Keratinocyte (primary cell): ENCODE data around the gene ADAT3. TPM values are rescaled to one million over a fixed set of nuclear protein-coding genes. Genes with fewer than 3 reads are reported as not detected.

Experiments
- DNase-seq: peaks from one replicate; pipeline ENCODE4 v3.0.0-alpha.2; 2011; ENCODE audit warnings: low read depth, missing footprints, low spot score
- FAIRE-seq: peaks from 2 replicates; lab custom pipeline; 2011; peaks lifted over from hg19 to GRCh38; lab: Jason Lieb, UNC
- H2AFZ ChIP-seq: 2 replicates; pipeline ENCODE4 v1.6.0; 2012; ENCODE audit warnings: low read length, control low read depth, inconsistent platforms; ENCODE audit not compliant: control insufficient read depth
- H3K27ac ChIP-seq: 2 replicates; pipeline ENCODE4 v1.5.1; 2011; ENCODE audit warnings: low read length; ENCODE audit not compliant: control insufficient read depth, insufficient read depth
- H3K27me3 ChIP-seq: 3 replicates; pipeline ENCODE4 v1.6.0; 2011; ENCODE audit warnings: low read length; ENCODE audit not compliant: control insufficient read depth, insufficient read depth; ENCODE audit errors: extremely low read depth
- H3K36me3 ChIP-seq, 2 experiments: 2 replicates in 1 of 2; 3 replicates in 1 of 2; pipeline ENCODE4 v1.5.1; 2011; ENCODE audit warnings: low read length in 2 of 2, mild to moderate bottlenecking in 1 of 2; ENCODE audit not compliant: control insufficient read depth in 2 of 2, insufficient read depth in 2 of 2; ENCODE audit errors: extremely low read depth in 1 of 2
- H3K4me1 ChIP-seq: 3 replicates; pipeline ENCODE4 v1.5.1; 2011; ENCODE audit warnings: low read length; ENCODE audit not compliant: control insufficient read depth, insufficient read depth; ENCODE audit errors: extremely low read depth
- H3K4me2 ChIP-seq: 3 replicates; pipeline ENCODE4 v1.6.0; 2011; ENCODE audit warnings: low read depth, low read length; ENCODE audit not compliant: control insufficient read depth, insufficient read depth; ENCODE audit errors: extremely low read depth
- H3K4me3 ChIP-seq, 3 experiments: fragments of 200-600 bp in 1 of 3; sonication (generic) in 1 of 3; 2 replicates in 2 of 3; 3 replicates in 1 of 3; pipeline ENCODE4 v1.5.1; 2011 to 2016; ENCODE audit warnings: low read length in 3 of 3, mild to moderate bottlenecking in 3 of 3, control low read depth in 2 of 3, inconsistent platforms in 1 of 3, low read depth in 1 of 3, mixed read lengths in 1 of 3, mixed run types in 1 of 3, moderate library complexity in 1 of 3; ENCODE audit not compliant: control insufficient read depth in 2 of 3, insufficient read depth in 2 of 3; ENCODE audit errors: extremely low read depth in 1 of 3
- H3K79me2 ChIP-seq: 2 replicates; pipeline ENCODE4 v1.6.0; 2012; ENCODE audit warnings: low read length; ENCODE audit not compliant: control insufficient read depth, insufficient read depth
- H3K9ac ChIP-seq: 3 replicates; pipeline ENCODE4 v1.6.0; 2011; ENCODE audit warnings: low read length; ENCODE audit not compliant: control insufficient read depth, insufficient read depth; ENCODE audit errors: extremely low read depth
- H3K9me1 ChIP-seq: 3 replicates; pipeline ENCODE4 v1.6.0; 2011; ENCODE audit warnings: low read length; ENCODE audit not compliant: control insufficient read depth, insufficient read depth; ENCODE audit errors: extremely low read depth
- H3K9me3 ChIP-seq: 2 replicates; pipeline ENCODE4 v1.5.1; 2012; ENCODE audit warnings: low read depth, low read length; ENCODE audit not compliant: control insufficient read depth
- H4K20me1 ChIP-seq: 3 replicates; pipeline ENCODE4 v1.6.0; 2011; ENCODE audit warnings: low read length; ENCODE audit not compliant: control insufficient read depth, insufficient read depth; ENCODE audit errors: extremely low read depth
- EZH2 ChIP-seq: IDR thresholded peaks from one replicate; pipeline ENCODE4 v1.6.1; 2012; ENCODE audit warnings: inconsistent platforms, mild to moderate bottlenecking, low read length, moderate library complexity
- dilution Hi-C: fragments of 300-500 bp; cut with MboI; formaldehyde crosslinking; loops from one replicate; pipeline ENCODE4 v1.7.0; 2020; ENCODE audit warnings: low sequenced_read_pairs; ENCODE audit not compliant: extremely low pct_ligation_motif_present
- polyA plus RNA-seq, 5 experiments: library from polyadenylated mRNA; depleted of rRNA in 3 of 5; stranded (reverse) in 3 of 5; stranded (forward) in 1 of 5; unstranded in 1 of 5; fragments of >200 nt; gene quantifications; 1 replicate in 1 of 5; 2 replicates in 3 of 5; 3 replicates in 1 of 5; pipeline versions ENCODE4 v1.2.1 to v1.2.3, GENCODE V29; 2011 to 2012; ENCODE audit warnings: missing spikeins in 2 of 5, low read depth in 1 of 5, low replicate concordance in 1 of 5
- TF ChIP-seq, protein P1 (sequence below), 3 experiments: IDR thresholded peaks in 1 of 3; conservative IDR thresholded peaks in 1 of 3; optimal IDR thresholded peaks in 1 of 3; 2 replicates in 2 of 3; 3 replicates in 1 of 3; pipeline versions ENCODE3 to v1.5.1; 2011; ENCODE audit warnings: low read length in 3 of 3, mild to moderate bottlenecking in 3 of 3, moderate library complexity in 2 of 3, control low read depth in 1 of 3, inconsistent platforms in 1 of 3; ENCODE audit not compliant: insufficient read depth in 2 of 3; ENCODE audit errors: extremely low read depth in 1 of 3

The ADAT3 gene
- polyA plus RNA-seq, 1 donor (not counting 4 experiments of a cell fraction or from before 2014, with no cell fraction given): 0.55 TPM

DNA sequence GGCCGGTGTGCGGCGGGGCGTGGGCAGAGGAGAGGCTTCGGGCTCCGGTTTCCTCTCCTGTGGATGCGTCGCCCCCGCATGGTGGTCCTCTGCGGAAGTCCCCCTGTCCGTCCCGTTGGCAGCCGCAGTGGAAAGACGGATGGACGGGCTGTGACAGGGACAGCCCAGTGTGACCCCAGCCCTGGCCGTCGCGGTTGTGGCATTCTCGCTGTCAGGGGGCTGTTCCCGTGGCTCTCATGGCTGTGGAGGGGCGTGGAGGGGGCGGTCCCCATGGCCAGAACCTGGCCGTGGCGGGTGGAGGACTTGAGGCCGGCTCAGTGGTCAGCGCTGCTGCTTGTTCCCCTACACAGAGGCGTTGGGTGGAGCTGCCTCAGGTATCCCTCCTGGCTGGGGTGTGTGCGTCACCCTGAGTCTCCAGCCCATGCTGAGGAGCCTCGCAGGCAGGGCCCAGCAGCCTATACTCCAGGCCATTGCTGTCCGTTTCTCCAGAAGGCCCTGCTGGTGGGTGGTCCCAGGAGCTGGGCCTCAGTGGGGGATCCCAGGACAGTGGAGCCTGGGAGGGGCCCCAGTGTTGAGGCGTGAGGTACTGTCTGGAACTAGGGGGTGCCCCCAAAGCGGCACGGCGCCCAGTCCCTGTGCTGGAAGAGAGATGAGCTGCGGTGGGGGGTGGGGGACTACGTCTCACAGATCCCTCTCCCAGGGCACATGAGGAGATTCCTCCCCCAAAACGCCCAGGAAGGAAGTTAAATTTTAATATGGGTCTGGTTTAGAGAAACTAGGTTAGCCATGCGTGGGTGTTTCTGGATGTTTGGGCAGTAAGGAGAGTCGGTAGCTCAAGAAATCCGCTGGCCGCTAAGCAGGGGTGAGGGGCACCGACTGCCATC lies 56.0 kb downstream of the ADAT3 start:
- Histone ChIP-seq H3K36me3 (peaks cover 4 to 7% of the 10 kb centered on the region in 2 experiments), H3K27me3 (no peaks in the 10 kb centered on the region), H3K9ac (no peak overlapping the region), H4K20me1 (peaks cover 11% of the 10 kb centered on the region), H2AFZ (no peak overlapping the region), H3K79me2 (peaks cover 56% of the 10 kb centered on the region), H3K4me3 (no peak overlapping the region), H3K9me1 (peaks cover 3% of the 10 kb centered on the region), H3K9me3 (no peaks in the 10 kb centered on the region), H3K27ac (no peak overlapping the region), H3K4me2 (no peak overlapping the region), H3K4me1 (no peaks in the 10 kb centered on the region)
- TF ChIP-seq, protein P1, sequence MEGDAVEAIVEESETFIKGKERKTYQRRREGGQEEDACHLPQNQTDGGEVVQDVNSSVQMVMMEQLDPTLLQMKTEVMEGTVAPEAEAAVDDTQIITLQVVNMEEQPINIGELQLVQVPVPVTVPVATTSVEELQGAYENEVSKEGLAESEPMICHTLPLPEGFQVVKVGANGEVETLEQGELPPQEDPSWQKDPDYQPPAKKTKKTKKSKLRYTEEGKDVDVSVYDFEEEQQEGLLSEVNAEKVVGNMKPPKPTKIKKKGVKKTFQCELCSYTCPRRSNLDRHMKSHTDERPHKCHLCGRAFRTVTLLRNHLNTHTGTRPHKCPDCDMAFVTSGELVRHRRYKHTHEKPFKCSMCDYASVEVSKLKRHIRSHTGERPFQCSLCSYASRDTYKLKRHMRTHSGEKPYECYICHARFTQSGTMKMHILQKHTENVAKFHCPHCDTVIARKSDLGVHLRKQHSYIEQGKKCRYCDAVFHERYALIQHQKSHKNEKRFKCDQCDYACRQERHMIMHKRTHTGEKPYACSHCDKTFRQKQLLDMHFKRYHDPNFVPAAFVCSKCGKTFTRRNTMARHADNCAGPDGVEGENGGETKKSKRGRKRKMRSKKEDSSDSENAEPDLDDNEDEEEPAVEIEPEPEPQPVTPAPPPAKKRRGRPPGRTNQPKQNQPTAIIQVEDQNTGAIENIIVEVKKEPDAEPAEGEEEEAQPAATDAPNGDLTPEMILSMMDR (optimal IDR thresholded peaks at IDR 0.05 in 1 of 3, IDR thresholded peaks at IDR 0.05 in 1 of 3, conservative IDR thresholded peaks at IDR 0.05 in 1 of 3; ENCODE audit: extremely low read depth in 1 of 3, insufficient read depth in 2 of 3, low read length in 3 of 3): no peak
- no peak for TF ChIP-seq EZH2
- dilution Hi-C loops: no loop called here
- DNase-seq (no peak), FAIRE-seq (no peak)

GRCh38 chr19:1962674-1963073 lies 57.5 kb downstream of the ADAT3 start:
- TF ChIP-seq, protein P1 (optimal IDR thresholded peaks at IDR 0.05 in 1 of 3, IDR thresholded peaks at IDR 0.05 in 1 of 3, conservative IDR thresholded peaks at IDR 0.05 in 1 of 3; ENCODE audit: extremely low read depth in 1 of 3, insufficient read depth in 2 of 3, low read length in 3 of 3): no peak
- TF ChIP-seq EZH2: no peak
- Histone ChIP-seq H3K27ac (no peak overlapping the region), H3K4me3 (no peak overlapping the region), H2AFZ (no peak overlapping the region), H3K9me1 (peaks cover 3% of the 10 kb centered on the region), H4K20me1 (peaks cover 5% of the 10 kb centered on the region), H3K4me2 (no peak overlapping the region), H3K79me2 (peaks cover 47% of the 10 kb centered on the region), H3K36me3 (peaks cover 0 to 10% of the 10 kb centered on the region in 2 experiments), H3K4me1 (no peaks in the 10 kb centered on the region), H3K9ac (no peak overlapping the region), H3K9me3 (no peaks in the 10 kb centered on the region), H3K27me3 (no peaks in the 10 kb centered on the region)
- dilution Hi-C loops: no loop called here
- no peak for DNase-seq
- no peak for FAIRE-seq

Other genes starting within 250 kb of the ADAT3 start
- gene ONECUT3, start 151.9 kb upstream of the ADAT3 start, polyA plus RNA-seq: under 0.01 to 0.01 TPM in 2 of 3 replicates, not detected in the other
- gene ATP8B3, start 93.1 kb upstream of the ADAT3 start, polyA plus RNA-seq: 0.98 to 2.8 TPM (median 1.2 TPM) in 3 replicates
- 6.1 to 18.6 TPM (median 9.1 TPM) in 3 replicates for gene REXO1, start 56.9 kb upstream of the ADAT3 start, polyA plus RNA-seq
- gene KLF16, start 41.8 kb upstream of the ADAT3 start, polyA plus RNA-seq: 4.9 to 14.7 TPM (median 6.0 TPM) in 3 replicates
- 27.2 to 67.3 TPM (median 31.0 TPM) in 3 replicates for gene ABHD17A, start 19.9 kb upstream of the ADAT3 start, polyA plus RNA-seq
- gene SCAMP4, start within 50 bp of the ADAT3 start, polyA plus RNA-seq: 4.8 to 30.3 TPM (median 7.0 TPM) in 3 replicates
- gene CSNK1G2, start 35.8 kb downstream of the ADAT3 start, polyA plus RNA-seq: 32.5 to 72.4 TPM (median 34.9 TPM) in 3 replicates
- gene BTBD2, start 110.3 kb downstream of the ADAT3 start, polyA plus RNA-seq: 19.2 to 24.7 TPM (median 22.3 TPM) in 3 replicates
- gene MKNK2, start 145.8 kb downstream of the ADAT3 start, polyA plus RNA-seq: 64.0 to 113 TPM (median 88.3 TPM) in 3 replicates
- gene MOB3A, start 190.9 kb downstream of the ADAT3 start, polyA plus RNA-seq: 24.1 to 61.8 TPM (median 34.2 TPM) in 3 replicates
- gene IZUMO4, start 191.5 kb downstream of the ADAT3 start, polyA plus RNA-seq: 6.0 to 14.9 TPM (median 6.7 TPM) in 3 replicates
- 51.1 to 108 TPM (median 56.1 TPM) in 3 replicates for gene AP3D1, start 246.2 kb downstream of the ADAT3 start, polyA plus RNA-seq